ENCODE data around the gene NGFR. TPM values are rescaled to one million over a fixed set of nuclear protein-coding genes. Genes with fewer than 3 reads are reported as not detected.
A peak's percentile ranks its signal among the peaks of the same experiment; 100 is the strongest.

The NGFR gene
- total RNA-seq, 1 experiment from 2014 or later = not detected

- Histone ChIP-seq H3K27me3 (ENCODE audit: low read length) (peaks cover 26% of the 10 kb centered on the region), H3K36me3 (ENCODE audit: low read depth, low read length) (no peaks in the 10 kb centered on the region), H3K4me3 (ENCODE audit: low read length) (no peak overlapping the region), H4K20me1 (ENCODE audit: low read length) (no peaks in the 10 kb centered on the region), H3K27ac (ENCODE audit: low read length) (no peak overlapping the region), H3K9ac (ENCODE audit: low read length) (no peak overlapping the region), H2AFZ (ENCODE audit: low read length) (no peak overlapping the region), H3K4me2 (ENCODE audit: low read length) (no peak overlapping the region), H3K79me2 (ENCODE audit: low read length) (no peaks in the 10 kb centered on the region), H3K9me3 (ENCODE audit: low read length) (no peaks in the 10 kb centered on the region), H3K9me2 (replicated peaks; ENCODE audit: low read length) (no peaks in the 10 kb centered on the region), H3K4me1 (ENCODE audit: insufficient read depth, low read length) (no peaks in the 10 kb centered on the region), H3F3A (ENCODE audit: low read length, unreplicated experiment) (no peaks in the 10 kb centered on the region)
- DNase-seq (no peak), ATAC-seq (no peak)
- POLR2A ChIA-PET (ENCODE audit: unreplicated experiment) = no interaction called here
- no peak for TF ChIP-seq EZH2 (IDR thresholded peaks at IDR 0.05; ENCODE audit: low read length, unreplicated experiment)
- TF ChIP-seq EZH2phosphoT487 (IDR thresholded peaks at IDR 0.05; ENCODE audit: borderline replicate concordance, low read length) = no peak
- BruUV-seq (replicated peaks) = no TSS peak
- CTCF ChIA-PET = no interaction called here
- intact Hi-C loops (cut with micrococcal nuclease) = no loop called here
These were observed 47.3 kb upstream of the NGFR start for GRCh38 chr17:49447628-49448302.

DNA sequence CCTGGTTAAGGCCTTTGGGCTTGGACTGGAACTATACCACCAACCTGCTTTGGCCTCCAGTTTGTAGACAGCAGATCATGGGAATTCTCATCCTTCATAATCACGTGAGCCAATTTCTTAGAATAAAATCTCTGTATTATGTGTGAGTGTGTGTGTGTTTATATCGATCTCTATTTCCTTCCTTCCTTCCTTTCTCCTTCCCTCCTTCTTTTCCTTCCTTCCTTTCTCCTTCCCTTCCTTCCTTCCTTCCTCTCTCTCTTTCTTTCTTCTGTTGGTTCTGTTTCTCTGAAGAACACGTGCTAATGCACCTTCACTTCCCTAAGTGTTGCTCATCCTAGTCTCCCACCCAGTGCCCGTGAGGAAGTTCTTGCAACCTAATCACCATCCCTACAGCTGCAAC is 44.9 kb upstream of the NGFR start:
- ATAC-seq = no peak
- intact Hi-C loops (cut with micrococcal nuclease) = no loop called here
- Histone ChIP-seq H3K4me2 (ENCODE audit: low read length) (no peak overlapping the region), H3K79me2 (ENCODE audit: low read length) (no peaks in the 10 kb centered on the region), H3K36me3 (ENCODE audit: low read depth, low read length) (no peaks in the 10 kb centered on the region), H3F3A (ENCODE audit: low read length, unreplicated experiment) (no peaks in the 10 kb centered on the region), H3K9me2 (replicated peaks; ENCODE audit: low read length) (no peaks in the 10 kb centered on the region), H3K4me3 (ENCODE audit: low read length) (no peak overlapping the region), H3K27ac (ENCODE audit: low read length) (no peak overlapping the region), H3K27me3 (ENCODE audit: low read length) (peaks cover 16% of the 10 kb centered on the region; the same call in 1 of the 2 replicates), H3K9ac (ENCODE audit: low read length) (no peak overlapping the region), H3K9me3 (ENCODE audit: low read length) (no peaks in the 10 kb centered on the region), H2AFZ (ENCODE audit: low read length) (no peak overlapping the region), H3K4me1 (ENCODE audit: insufficient read depth, low read length) (no peaks in the 10 kb centered on the region), H4K20me1 (ENCODE audit: low read length) (no peaks in the 10 kb centered on the region)
- no TSS peak for BruUV-seq (replicated peaks)
- ChIA-PET POLR2A (ENCODE audit: unreplicated experiment) (no interaction called here), CTCF (no interaction called here)
- no peak for DNase-seq
- no peak for TF ChIP-seq EZH2 (IDR thresholded peaks at IDR 0.05; ENCODE audit: low read length, unreplicated experiment)
- TF ChIP-seq EZH2phosphoT487 (IDR thresholded peaks at IDR 0.05; ENCODE audit: borderline replicate concordance, low read length) = no peak
- TF ChIP-seq CTCF (conservative IDR thresholded peaks at IDR 0.05; ENCODE audit: low read depth, low read length) = no peak

DNA sequence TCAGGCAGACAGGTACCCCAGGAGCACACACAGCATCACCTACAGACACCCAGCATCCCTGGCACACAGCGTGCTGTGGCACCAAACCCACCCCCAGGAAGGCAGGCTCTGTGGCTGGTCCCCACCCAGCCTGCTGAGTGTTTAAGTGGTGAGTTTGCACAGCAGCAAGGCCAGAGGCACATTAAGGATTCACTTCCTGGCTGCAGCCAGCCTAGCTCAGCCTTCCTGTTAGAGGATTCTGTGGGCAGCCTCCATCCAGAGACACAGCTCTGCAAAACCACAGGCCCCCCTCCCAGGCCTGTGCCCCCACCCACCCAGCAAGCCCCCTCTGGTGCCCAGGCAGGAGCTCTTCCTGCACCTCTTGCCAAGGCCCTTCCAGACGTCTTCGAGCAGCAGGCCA is 44.4 kb upstream of the NGFR start:
- H3K36me3 ChIP-seq (ENCODE audit: low read depth, low read length) = no peaks in the 10 kb centered on the region
- H3K9me3 ChIP-seq (ENCODE audit: low read length) = no peaks in the 10 kb centered on the region
- H3K27ac ChIP-seq (ENCODE audit: low read length) = no peak overlapping the region
- BruUV-seq (replicated peaks) = no TSS peak
- no peak overlapping the region for H2AFZ ChIP-seq (ENCODE audit: low read length)
- no peak overlapping the region for H3K9ac ChIP-seq (ENCODE audit: low read length)
- H3K9me2 ChIP-seq (replicated peaks; ENCODE audit: low read length) = no peaks in the 10 kb centered on the region
- no peak overlapping the region for H3K4me3 ChIP-seq (ENCODE audit: low read length)
- ATAC-seq (peak; percentile 68), DNase-seq (peak; percentile 43)
- POLR2A ChIA-PET (ENCODE audit: unreplicated experiment) = no interaction called here
- peaks cover 10% of the 10 kb centered on the region; the same call in 1 of the 2 replicates for H3K27me3 ChIP-seq (ENCODE audit: low read length)
- no peaks in the 10 kb centered on the region for H3K79me2 ChIP-seq (ENCODE audit: low read length)
- CTCF ChIA-PET = interaction anchor here (0.6 to 0.7 kb wide), 2 partner anchors 45 to 857 kb away, joined by 4 to 8 read pairs; partner anchors contain the start of gene HOXB5
- no peaks in the 10 kb centered on the region for H4K20me1 ChIP-seq (ENCODE audit: low read length)
- H3K4me2 ChIP-seq (ENCODE audit: low read length) = no peak overlapping the region
- H3F3A ChIP-seq (ENCODE audit: low read length, unreplicated experiment) = no peaks in the 10 kb centered on the region
- H3K4me1 ChIP-seq (ENCODE audit: insufficient read depth, low read length) = no peaks in the 10 kb centered on the region
- TF ChIP-seq EZH2 (IDR thresholded peaks at IDR 0.05; ENCODE audit: low read length, unreplicated experiment) (no peak), EZH2phosphoT487 (IDR thresholded peaks at IDR 0.05; ENCODE audit: borderline replicate concordance, low read length) (no peak), CTCF (conservative IDR thresholded peaks at IDR 0.05; ENCODE audit: low read depth, low read length) (no peak)
- intact Hi-C loops (cut with micrococcal nuclease) = no loop called here
